DLD1 (cell line): ENCODE data around the gene ALKBH8.
"Not testable (repeated sequence)": the region's sequence is repeated elsewhere in the genome, so short reads cannot be mapped to it uniquely, and the experiment has no call there.

Source experiments
- in situ Hi-C: cut with HindIII; loops from 2 replicates; pipeline ENCODE4 v1.10.0; 2017; ENCODE audit warnings: low sequenced_read_pairs

The ALKBH8 gene

GRCh38 chr11:107508858-107509244 is 56.7 kb downstream of the ALKBH8 start:
- in situ Hi-C loops, result no loop called here

- in situ Hi-C loops, result no loop called here
Observed at GRCh38 chr11:107508201-107508857, 57.2 kb downstream of the ALKBH8 start.

- in situ Hi-C loops, result no loop called here
Observed at GRCh38 chr11:107505647-107506225, 59.8 kb downstream of the ALKBH8 start.

GRCh38 chr11:107504981-107505380 is 60.6 kb downstream of the ALKBH8 start:
- in situ Hi-C loops, result no loop called here

GRCh38 chr11:107501713-107502112 is 63.8 kb downstream of the ALKBH8 start:
- in situ Hi-C loops, result no loop called here

GRCh38 chr11:107497371-107497770 is 68.2 kb downstream of the ALKBH8 start:
- in situ Hi-C loops, result not testable (repeated sequence)

GRCh38 chr11:107496011-107496410 is 69.5 kb downstream of the ALKBH8 start:
- in situ Hi-C loops, result no loop called here

GRCh38 chr11:107494055-107494454 is 71.5 kb downstream of the ALKBH8 start:
- in situ Hi-C loops, result no loop called here

- in situ Hi-C loops, result no loop called here
Observed at GRCh38 chr11:107493117-107493516, 72.4 kb downstream of the ALKBH8 start.

GRCh38 chr11:107490836-107491235 is 74.7 kb downstream of the ALKBH8 start:
- in situ Hi-C loops, result no loop called here

- in situ Hi-C loops, result no loop called here
Observed at GRCh38 chr11:107482234-107482633, 83.3 kb downstream of the ALKBH8 start.

- in situ Hi-C loops, result no loop called here
Observed at GRCh38 chr11:107478922-107479321, 86.6 kb downstream of the ALKBH8 start.

- in situ Hi-C loops, result no loop called here
Observed at GRCh38 chr11:107477820-107478219, 87.7 kb downstream of the ALKBH8 start.

- in situ Hi-C loops, result no loop called here
Observed at GRCh38 chr11:107473792-107474191, 91.7 kb downstream of the ALKBH8 start.

- in situ Hi-C loops, result no loop called here
Observed at GRCh38 chr11:107472966-107473365, 92.6 kb downstream of the ALKBH8 start.

- in situ Hi-C loops, result no loop called here
Observed at GRCh38 chr11:107468596-107468995, 96.9 kb downstream of the ALKBH8 start.

GRCh38 chr11:107467696-107468095 is 97.8 kb downstream of the ALKBH8 start:
- in situ Hi-C loops, result no loop called here

GRCh38 chr11:107466275-107466866 is 99.2 kb downstream of the ALKBH8 start:
- in situ Hi-C loops, result not testable (repeated sequence)

GRCh38 chr11:107457558-107458271 is 107.8 kb downstream of the ALKBH8 start, which contains the start of gene CWF19L2:
CWF19L2 (minus strand) TSS chr11:107457825; CDS start chr11:107457816, 9 bp downstream.
- in situ Hi-C loops, result loop anchor here (5.0 kb wide), 1 partner anchor 70 kb away; no protein-coding TSS in a partner anchor

- in situ Hi-C loops, result loop anchor here (5.0 kb wide), 1 partner anchor 70 kb away; no protein-coding TSS in a partner anchor
Observed at GRCh38 chr11:107457205-107457557, 108.4 kb downstream of the ALKBH8 start.

GRCh38 chr11:107453594-107454286 is 111.8 kb downstream of the ALKBH8 start:
- in situ Hi-C loops, result no loop called here
